ENCODE data around the gene RNASEL.
"Not testable (repeated sequence)": the region's sequence is repeated elsewhere in the genome, so short reads cannot be mapped to it uniquely, and the experiment has no call there.

RNASEL gene

DNA sequence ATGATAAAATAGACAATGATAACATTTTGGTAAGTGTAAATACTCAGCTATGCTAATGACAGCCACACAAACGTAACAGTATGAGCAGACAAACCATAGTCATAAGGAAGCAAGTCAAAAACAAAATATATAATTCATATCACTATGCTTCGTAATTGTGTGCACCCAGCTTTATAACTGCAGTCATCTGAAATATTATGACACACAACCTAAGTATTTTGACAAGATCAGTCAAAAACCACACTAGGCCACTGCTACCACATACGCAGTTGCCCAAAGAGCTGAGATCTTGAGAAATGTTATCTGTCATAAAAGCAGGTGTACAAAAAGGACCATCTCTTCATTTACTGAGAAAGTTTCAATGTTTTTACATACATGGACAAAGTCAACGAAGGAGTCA, 26.0 kb downstream of the RNASEL start:
- DNase-seq (ENCODE audit: low spot score), result no peak

GRCh38 chr1:182561456-182561855, 27.6 kb downstream of the RNASEL start:
- no peak for DNase-seq (ENCODE audit: low spot score)

DNA sequence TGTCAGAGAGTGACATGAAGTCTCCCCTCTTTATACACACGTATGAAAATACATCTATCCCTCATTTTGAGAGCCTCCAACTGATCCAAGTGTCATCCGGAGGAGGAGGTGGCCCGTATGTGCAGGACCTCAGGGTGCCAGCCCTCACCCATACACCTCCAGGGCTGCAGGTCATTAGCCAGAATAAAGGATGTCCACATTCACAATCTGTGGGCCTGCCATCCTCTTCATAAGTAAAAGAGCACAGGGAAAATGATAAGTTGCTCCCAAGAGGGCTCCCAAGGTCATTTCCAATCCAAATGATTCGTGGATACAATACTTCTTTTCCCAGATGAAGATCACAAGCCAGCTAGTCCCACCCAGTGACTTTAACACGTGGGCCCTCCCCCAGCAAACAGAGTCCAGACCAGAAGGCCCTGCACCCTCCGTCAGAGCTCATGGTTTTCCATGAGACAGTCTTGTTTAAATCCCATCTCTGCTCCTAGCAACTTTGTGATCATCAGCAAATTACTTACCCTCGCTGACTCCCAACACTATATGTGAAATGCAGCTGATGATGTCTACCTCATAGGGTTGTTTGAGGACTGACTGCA, 28.6 kb downstream of the RNASEL start:
- no peak for DNase-seq (ENCODE audit: low spot score)

DNA sequence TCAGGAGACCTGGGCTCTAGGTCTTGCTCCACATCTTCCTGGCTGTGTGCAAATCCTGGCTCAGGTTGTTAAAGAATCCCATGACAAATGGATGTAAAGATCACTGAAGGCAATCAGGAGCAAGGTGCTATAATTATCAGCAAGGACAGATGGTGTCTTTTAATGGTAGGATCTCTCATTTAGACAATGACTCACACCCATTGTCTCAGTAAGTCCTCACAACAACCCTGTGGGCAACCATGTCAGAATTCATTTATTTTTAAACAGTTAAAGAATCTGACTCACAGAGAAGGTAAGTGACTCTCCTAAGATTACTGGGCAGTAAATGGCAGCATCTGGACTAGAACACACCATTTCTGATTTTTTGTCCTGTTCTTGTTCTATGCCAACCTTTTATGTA, 32.8 kb downstream of the RNASEL start:
- no peak for DNase-seq (ENCODE audit: low spot score)

DNA sequence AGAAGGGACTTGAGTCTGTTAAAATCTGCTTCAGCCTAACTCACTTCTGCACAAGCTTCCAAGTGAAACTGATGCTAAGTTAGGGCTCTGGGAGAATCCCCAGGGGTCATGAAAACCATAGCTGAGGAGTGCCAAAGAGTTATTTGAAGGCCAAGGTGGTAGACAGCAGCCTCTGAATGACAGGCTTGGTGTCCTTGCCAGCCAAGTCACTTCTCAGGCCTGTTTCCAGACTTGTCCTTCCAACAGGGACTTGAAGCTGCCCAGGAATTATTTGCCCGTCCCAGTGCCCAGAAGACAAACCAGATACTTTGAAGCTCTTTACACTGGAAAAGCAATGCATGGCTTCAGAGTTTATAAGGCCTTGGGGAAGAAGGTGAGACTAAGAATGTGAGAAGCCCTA, 33.6 kb downstream of the RNASEL start:
- no peak for DNase-seq (ENCODE audit: low spot score)

- DNase-seq (ENCODE audit: low spot score), result no peak
These were observed 36.5 kb downstream of the RNASEL start for GRCh38 chr1:182552527-182552926.

- no peak for DNase-seq (ENCODE audit: low spot score)
These were observed 39.2 kb downstream of the RNASEL start for GRCh38 chr1:182549811-182550210.

- DNase-seq (ENCODE audit: low spot score), result no peak
These were observed 39.7 kb downstream of the RNASEL start for GRCh38 chr1:182549346-182549745.

- DNase-seq (ENCODE audit: low spot score), result no peak
These were observed 55.2 kb downstream of the RNASEL start for GRCh38 chr1:182533896-182534295.

GRCh38 chr1:182528206-182528605, 60.9 kb downstream of the RNASEL start:
- DNase-seq (ENCODE audit: low spot score), result not testable (repeated sequence)

- DNase-seq (ENCODE audit: low spot score), result no peak
These were observed 61.4 kb downstream of the RNASEL start for GRCh38 chr1:182527680-182528079.

- no peak for DNase-seq (ENCODE audit: low spot score)
These were observed 63.7 kb downstream of the RNASEL start for GRCh38 chr1:182525342-182525741.
